Urinary bladder (tissue), 4 donors: ENCODE measurements around the gene MIS18BP1. TPM values are rescaled to one million over a fixed set of nuclear protein-coding genes. Genes with fewer than 3 reads are reported as not detected.
A peak's percentile ranks its signal among the peaks of the same experiment; 100 is the strongest.
"Not testable (repeated sequence)": the region's sequence is repeated elsewhere in the genome, so short reads cannot be mapped to it uniquely, and the experiment has no call there.

Experiments
- DNase-seq: peaks from one replicate; pipeline ENCODE4 v3.0.0-alpha.2; 2015; ENCODE audit errors: extremely low spot score
- H3K27ac ChIP-seq: one replicate; pipeline ENCODE4 v1.5.1; 2013; ENCODE audit warnings: low read depth, mild to moderate bottlenecking, moderate library complexity
- H3K36me3 ChIP-seq: one replicate; pipeline ENCODE4 v1.6.1; 2013; ENCODE audit warnings: mild to moderate bottlenecking, moderate library complexity; ENCODE audit not compliant: insufficient read depth
- H3K4me1 ChIP-seq: one replicate; pipeline ENCODE4 v1.6.1; 2013; ENCODE audit warnings: mild to moderate bottlenecking, moderate library complexity; ENCODE audit not compliant: insufficient read depth
- H3K4me3 ChIP-seq: one replicate; pipeline ENCODE4 v1.5.1; 2013; ENCODE audit warnings: low read depth, low read length
- WGBS: extraction: QIAGEN DNeasy Blood & Tissue Kit; methylation state at CpG from one replicate; pipeline ENCODE4 v1.1.7; 2013; 5-methylcytosine and 5-hydroxymethylcytosine counted together
- polyA plus RNA-seq: library from polyadenylated mRNA; stranded (reverse); fragments of 200-250 nt; gene quantifications from one replicate; pipeline ENCODE4 v1.2.3, GENCODE V29; 2013
- total RNA-seq: library from RNA; depleted of rRNA; stranded (reverse); fragments of >200 nt; gene quantifications from one replicate; pipeline ENCODE4 v1.2.3, GENCODE V29; 2014
- donor health status: healthy with polysubstance abuse.
- donor health status: healthy.

Gene MIS18BP1
- total RNA-seq = 86.4 TPM
- 9.2 TPM for polyA plus RNA-seq

DNA sequence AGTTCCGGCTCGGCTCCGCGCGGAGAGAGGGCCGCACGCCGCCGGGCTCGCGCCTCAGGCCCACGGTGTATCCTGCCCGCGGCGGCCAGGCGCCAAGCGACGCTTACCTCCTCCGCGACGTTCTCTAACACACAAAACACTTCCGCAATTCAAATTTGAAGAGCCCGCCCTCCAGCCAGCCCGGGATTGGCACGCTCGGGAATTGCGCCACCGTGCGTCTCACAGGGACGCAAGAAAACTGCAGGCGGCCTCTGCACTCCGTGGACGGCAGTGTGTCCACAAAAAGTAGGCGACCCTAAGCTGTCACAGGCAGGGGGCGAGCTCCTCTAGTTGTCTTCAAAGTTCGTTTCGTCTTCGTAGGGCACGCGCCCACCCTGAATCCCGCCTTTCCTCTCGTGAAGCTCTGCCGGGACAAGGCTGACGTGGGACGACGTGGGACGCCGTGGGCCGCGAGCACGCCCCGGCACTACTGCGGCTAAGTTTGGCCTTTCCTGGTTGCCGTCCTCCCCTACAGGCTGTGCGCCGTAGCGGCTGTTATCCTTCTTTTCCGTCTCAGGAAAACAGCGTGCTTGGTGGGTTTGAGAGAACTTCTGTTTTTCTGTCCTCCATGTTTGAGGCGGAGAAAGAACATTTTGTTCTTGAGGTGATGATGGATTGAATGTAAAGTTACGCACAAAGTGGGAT lies at the start of gene MIS18BP1:
Gene MIS18BP1 (minus strand): TSS at position 133 of the 684 bp plus-strand sequence. CDS start 5,916 bp downstream, outside the sequence.
- H3K27ac ChIP-seq = peak within 1 kb of the TSS; percentile 92
- no peaks in the 10 kb centered on the region for H3K36me3 ChIP-seq
- under 1% methylated on average over 61 of the region's 61 CpGs for WGBS
- peak within 1 kb of the TSS; percentile 74 for H3K4me3 ChIP-seq
- H3K4me1 ChIP-seq = no peaks in the 10 kb centered on the region
- DNase-seq = peak; percentile 94

DNA sequence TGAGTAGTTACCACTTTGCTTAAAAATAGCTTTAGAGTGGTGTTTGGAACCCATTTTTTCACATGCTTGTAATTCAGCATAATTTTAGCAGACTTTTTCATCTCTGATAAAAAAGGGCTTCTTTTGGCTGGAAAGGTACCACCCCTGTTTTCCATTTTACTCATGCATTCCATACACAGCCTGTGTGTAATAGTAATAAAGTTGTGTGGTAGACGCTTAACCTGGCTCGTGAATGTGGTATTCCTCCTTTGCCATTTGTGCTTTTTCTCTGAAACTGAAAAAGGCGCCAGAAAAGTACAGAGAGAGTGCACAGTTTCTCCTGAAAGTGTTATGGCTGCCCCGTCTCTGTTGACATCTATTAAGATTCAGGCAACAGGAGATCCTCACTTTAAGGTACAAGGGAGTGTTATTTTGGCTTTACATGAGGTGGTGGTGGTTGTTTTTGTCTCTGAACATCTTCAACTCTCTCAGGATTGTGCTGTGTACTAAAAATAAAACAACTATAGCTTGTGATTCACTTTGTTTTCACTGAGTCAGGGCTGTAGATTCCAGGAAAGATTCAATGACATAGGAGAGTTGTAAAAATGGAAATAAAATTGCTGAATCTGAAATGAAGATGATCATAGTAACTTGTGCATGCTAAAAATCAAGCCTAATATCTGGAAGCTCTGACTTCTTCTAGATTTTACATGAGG lies 45.6 kb upstream of the MIS18BP1 start:
- no peaks in the 10 kb centered on the region for H3K36me3 ChIP-seq
- WGBS = 68% methylated on average over 4 of the region's 4 CpGs
- H3K4me1 ChIP-seq = no peaks in the 10 kb centered on the region
- no peak overlapping the region for H3K4me3 ChIP-seq
- no peak for DNase-seq
- H3K27ac ChIP-seq = no peak overlapping the region

DNA sequence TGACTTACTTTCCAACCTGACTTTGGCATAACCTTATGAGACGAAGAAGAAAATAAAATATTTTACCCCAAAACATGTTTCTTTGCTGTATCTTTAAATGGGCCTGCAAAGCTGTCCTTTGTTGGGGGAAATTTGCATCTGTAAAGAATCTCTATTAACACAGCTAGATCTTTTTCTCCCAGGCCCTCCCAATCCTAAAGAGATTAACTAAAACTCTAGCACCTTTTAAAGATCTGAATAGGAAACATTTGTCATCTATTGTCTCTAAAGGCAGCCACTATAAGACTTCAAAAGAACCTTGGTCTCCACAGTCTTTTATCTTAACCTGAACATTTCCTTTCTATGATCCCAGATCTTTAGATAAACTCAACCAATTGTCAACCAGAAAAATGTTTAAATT lies 41.8 kb upstream of the MIS18BP1 start:
- DNase-seq, H3K27ac ChIP-seq, H3K36me3 ChIP-seq, H3K4me3 ChIP-seq, H3K4me1 ChIP-seq: not testable (repeated sequence)
- WGBS = 55% methylated on average over 1 of the region's 1 CpG

DNA sequence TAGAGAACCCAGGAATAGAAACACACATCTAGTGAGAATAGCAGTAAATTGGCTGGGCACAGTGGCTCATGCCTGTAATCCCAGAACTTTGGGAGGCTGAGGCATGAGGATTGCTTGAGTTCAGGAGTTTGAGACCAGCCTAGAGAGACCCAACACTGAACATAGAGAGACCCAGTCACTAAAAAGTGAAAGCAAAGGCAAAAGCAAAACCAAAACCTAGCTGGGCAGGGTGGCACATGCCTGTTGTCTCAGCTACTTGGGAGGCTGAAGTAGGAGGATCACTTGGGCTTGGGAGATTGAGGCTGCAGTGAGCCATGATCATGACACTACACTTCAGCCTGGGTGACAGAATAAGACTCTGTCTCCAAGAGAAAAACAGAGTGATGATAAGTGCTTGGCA lies 37.5 kb upstream of the MIS18BP1 start:
- no peak for DNase-seq
- H3K4me3 ChIP-seq = no peak overlapping the region
- no peaks in the 10 kb centered on the region for H3K4me1 ChIP-seq
- H3K27ac ChIP-seq = no peak overlapping the region
- H3K36me3 ChIP-seq = no peaks in the 10 kb centered on the region

DNA sequence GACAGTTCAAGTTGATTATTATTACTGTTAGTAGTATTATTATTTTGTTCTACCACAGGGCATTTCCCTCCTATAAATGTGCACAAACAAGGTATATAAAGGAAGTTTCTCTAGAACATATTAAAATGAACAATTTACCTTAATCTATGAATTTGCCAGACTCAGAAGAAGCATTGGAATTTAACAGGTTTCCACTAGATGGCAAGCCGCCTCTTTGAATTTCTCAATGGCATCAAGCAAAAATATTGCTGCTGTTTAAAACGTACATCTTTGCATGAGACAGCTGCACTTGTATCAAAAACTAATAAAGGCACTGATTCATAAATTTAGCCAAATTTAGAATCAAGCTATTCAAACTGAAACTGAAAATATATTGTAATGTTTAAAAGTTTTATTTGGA lies 34.6 kb upstream of the MIS18BP1 start:
- 55% methylated on average over 2 of the region's 2 CpGs for WGBS
- Histone ChIP-seq H3K4me3 (no peak overlapping the region), H3K36me3 (no peaks in the 10 kb centered on the region), H3K27ac (no peak overlapping the region), H3K4me1 (no peaks in the 10 kb centered on the region)
- no peak for DNase-seq

DNA sequence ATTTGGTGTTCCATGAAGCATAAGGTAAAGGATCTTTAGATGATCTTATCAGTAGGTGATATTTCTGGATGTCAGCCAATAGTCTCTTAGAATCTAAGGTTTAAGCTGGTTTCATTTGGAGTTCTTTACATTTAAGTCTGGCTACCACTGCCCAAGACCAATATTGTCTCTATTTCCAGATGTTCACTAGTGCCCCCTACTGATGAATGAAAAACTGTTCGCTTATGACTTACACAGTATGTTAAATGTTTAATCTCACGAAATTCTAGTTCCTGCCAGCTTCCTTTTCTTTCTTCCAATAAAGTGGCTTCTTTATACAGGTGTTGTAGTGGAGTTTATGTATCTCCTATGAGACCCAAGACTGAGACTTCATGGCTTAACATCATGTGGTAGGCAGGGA lies 31.8 kb upstream of the MIS18BP1 start:
- Histone ChIP-seq H3K27ac (no peak overlapping the region), H3K4me1 (no peaks in the 10 kb centered on the region), H3K4me3 (no peak overlapping the region), H3K36me3 (no peaks in the 10 kb centered on the region)
- 83% methylated on average over 2 of the region's 2 CpGs for WGBS
- DNase-seq = no peak

DNA sequence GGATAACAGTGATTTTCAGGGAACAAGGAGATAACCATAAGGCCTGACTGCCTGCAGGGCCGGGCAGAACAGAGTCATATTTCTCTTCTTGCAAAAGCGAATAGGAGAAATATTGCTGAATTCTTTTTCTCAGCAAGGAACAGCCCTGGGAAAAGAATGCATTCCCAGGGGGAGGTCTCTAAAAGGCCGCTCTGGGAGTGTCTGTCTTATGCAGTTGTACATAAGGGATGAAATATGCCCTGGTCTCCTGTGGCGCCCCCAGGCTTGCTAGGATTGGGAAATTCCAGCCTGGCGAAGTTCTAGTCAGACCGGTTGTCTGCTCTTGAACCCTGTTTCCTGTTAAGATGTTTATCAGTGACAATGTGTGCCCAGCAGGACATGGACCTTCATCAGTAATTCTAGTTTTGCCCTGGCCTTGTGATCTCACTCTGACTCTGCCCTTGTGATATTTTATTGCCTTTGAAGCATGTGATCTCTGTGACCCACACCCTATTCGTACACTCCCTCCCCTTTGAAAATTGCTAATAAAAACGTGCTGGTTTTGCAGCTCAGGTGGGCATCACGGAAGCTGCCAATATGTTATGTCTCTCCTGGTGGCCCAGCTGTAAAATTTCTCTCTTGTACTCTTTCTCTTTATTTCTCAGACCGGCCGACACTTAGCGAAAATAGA lies 28.9 kb upstream of the MIS18BP1 start:
- not testable (repeated sequence) for H3K4me3 ChIP-seq, H3K27ac ChIP-seq, H3K36me3 ChIP-seq, H3K4me1 ChIP-seq, DNase-seq
- 88% methylated on average over 12 of the region's 12 CpGs for WGBS

DNA sequence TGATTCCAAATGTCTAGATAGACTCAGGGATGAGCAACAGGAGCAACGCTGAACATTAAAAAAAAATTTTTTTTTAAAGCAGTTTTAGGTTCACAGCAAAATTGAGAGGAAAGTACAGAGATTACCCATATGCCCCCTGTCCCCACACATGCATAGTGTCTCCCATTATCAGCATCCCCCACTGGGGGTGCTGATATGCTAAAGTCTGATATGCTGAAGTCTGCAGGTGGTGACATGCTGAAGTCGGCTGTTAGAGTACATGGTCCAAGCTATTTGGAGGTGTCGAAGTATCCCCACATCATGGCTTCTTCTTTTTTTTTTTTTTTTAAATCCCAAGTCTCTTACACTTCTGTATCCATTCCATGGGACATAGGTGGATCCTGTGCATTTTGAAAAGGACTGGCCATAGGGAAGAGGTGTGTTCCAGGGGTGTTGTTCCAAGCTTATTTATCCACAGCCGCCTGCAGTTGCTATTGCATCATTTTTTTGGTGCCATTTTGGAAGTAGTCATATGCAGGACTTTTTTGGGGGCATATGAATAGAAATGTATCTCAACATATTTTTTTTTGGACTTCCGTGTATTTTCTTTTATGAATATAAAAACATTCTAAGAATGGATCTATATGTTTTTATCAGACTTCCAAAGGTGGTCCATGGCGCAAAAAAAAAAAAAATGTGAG lies 19.0 kb upstream of the MIS18BP1 start:
- Histone ChIP-seq H3K36me3 (no peaks in the 10 kb centered on the region), H3K4me3 (no peak overlapping the region), H3K27ac (no peak overlapping the region), H3K4me1 (no peaks in the 10 kb centered on the region)
- DNase-seq = no peak
- 93% methylated on average over 6 of the region's 6 CpGs for WGBS

DNA sequence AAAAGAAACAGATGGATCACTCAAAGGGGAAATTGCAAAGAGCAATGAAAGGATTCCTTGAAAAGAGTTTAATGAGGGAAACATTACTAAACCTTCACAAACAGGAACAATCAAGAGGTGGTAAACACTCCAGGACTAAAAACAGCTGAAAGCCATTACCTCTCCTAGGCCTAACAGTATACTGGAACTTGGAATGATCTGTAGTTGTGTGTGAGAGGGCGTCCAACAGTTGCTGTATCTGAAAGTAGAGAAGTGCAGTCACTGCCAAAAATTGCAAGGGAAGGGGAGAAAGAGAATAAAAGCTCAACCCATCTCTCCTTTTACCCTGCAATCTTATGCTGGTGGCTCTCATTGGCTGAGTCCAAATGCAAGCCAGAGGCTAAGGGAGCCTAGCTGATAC lies 17.0 kb upstream of the MIS18BP1 start:
- H3K36me3 ChIP-seq = no peaks in the 10 kb centered on the region
- 41% methylated on average over 1 of the region's 1 CpG for WGBS
- H3K27ac ChIP-seq = no peak overlapping the region
- H3K4me3 ChIP-seq = no peak overlapping the region
- DNase-seq = no peak
- H3K4me1 ChIP-seq = no peaks in the 10 kb centered on the region

DNA sequence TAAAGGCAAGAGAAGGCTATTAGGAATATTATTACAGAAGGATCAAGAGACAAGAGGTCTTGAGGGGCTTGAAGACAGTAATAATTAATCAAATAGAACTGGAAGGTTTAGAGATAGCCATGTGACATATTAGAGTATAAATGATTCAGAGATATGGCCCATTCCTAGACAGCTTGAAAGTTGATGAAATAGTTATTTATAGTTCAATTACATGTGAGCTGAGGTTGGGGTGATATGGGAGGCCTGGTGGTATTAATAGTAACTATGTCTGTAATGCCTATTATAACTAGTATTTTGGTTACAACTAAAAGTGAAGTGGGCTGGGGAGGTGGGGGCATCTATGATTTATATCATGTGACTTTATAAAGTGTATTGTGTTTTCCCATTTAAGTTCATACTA lies 14.1 kb upstream of the MIS18BP1 start:
- H3K36me3 ChIP-seq = no peaks in the 10 kb centered on the region
- no peak overlapping the region for H3K4me3 ChIP-seq
- no peaks in the 10 kb centered on the region for H3K4me1 ChIP-seq
- no peak overlapping the region for H3K27ac ChIP-seq
- no peak for DNase-seq

DNA sequence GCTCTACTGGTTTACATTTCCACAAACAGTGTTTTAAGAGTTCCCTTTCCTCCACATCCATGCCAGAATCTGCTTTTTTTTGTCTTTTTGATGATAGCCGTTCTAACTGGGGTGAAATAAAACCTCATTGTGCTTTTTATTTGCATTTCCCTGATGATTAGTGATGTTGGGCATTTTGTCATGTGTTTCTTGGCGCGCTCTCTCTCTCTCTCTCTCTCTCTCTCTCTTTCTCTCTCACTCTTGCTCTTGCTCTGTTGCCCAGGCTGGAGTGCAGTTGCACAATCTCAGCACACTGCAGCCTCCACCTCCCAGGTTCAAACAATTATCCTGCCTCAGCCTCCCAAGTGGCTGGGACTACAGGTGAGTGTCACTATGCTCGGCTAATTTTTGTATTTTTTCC lies 9.6 kb upstream of the MIS18BP1 start:
- Histone ChIP-seq H3K4me3 (no peak overlapping the region), H3K36me3 (no peaks in the 10 kb centered on the region), H3K27ac (no peak overlapping the region), H3K4me1 (no peaks in the 10 kb centered on the region)
- 86% methylated on average over 4 of the region's 4 CpGs for whole genome bisulfite sequencing
- DNase-seq = no peak

DNA sequence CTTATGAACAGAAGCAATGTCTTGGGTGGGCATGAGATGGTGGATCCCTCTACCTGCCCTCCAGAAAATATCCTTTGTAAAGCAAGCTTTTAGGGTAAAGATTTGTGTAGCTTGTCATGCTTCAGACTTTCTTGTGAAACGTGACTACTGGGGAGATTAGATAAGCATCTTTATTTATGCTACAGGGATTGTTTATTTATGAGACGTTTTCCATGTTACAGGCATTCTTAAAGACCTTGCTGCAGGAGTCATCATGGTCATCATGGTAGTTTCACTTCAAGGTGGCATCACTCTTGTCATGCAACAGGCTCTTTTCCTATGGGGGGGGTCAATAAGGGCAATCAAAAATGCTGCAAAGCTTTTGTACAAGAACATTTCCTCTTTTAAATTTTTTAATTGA lies 8.2 kb upstream of the MIS18BP1 start:
- H3K27ac ChIP-seq = no peak overlapping the region
- DNase-seq = no peak
- WGBS = 16% methylated on average over 2 of the region's 2 CpGs
- H3K36me3 ChIP-seq = no peaks in the 10 kb centered on the region
- no peaks in the 10 kb centered on the region for H3K4me1 ChIP-seq
- H3K4me3 ChIP-seq = no peak overlapping the region

DNA sequence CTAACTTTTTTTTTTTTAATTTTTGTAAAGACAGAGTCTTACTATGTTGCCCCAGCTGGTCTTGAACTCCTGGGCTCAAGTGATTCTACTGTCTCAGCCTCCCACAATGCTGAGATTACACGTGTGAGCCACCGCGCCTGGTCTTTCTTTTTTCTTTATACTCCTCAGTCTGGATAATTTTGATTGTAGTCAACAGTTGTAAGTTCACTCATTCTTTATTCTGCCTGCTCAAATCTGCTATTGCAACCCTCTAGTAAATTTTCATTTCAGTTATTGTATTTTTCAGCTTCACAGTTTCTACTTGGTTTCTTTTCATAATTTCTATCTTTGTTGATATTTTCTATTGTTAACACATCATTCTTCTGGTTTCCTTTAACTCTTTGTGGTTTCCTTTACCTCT lies 5.8 kb upstream of the MIS18BP1 start:
- Histone ChIP-seq H3K4me3 (no peak overlapping the region), H3K4me1 (no peaks in the 10 kb centered on the region), H3K27ac (no peak overlapping the region), H3K36me3 (no peaks in the 10 kb centered on the region)
- no peak for DNase-seq
- 98% methylated on average over 3 of the region's 3 CpGs for WGBS

DNA sequence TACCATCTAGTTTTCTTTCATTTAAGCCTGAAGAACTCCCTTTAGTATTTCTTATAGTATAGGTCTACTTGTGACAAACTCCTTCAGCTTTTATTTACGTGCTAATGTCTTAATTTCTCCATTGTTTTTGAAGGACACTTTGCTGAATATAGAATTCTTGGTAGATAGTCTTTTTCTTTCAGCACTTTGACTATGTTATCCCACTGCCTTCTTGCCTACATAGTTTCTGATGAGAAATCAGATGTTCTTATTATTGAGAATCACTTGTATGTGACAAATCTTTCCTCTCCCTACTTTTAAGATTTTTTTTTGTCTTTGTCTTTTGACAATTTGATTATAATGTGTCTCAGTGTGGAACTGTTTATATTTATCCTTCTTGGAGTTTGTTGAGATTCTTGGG lies 5.1 kb upstream of the MIS18BP1 start:
- 90% methylated on average over 1 of the region's 1 CpG for WGBS
- no peak overlapping the region for H3K4me3 ChIP-seq
- DNase-seq = no peak
- H3K27ac ChIP-seq = no peak overlapping the region
- no peaks in the 10 kb centered on the region for H3K4me1 ChIP-seq
- H3K36me3 ChIP-seq = no peaks in the 10 kb centered on the region
